ENCODE measurements around the gene PPP1CA.

DNA sequence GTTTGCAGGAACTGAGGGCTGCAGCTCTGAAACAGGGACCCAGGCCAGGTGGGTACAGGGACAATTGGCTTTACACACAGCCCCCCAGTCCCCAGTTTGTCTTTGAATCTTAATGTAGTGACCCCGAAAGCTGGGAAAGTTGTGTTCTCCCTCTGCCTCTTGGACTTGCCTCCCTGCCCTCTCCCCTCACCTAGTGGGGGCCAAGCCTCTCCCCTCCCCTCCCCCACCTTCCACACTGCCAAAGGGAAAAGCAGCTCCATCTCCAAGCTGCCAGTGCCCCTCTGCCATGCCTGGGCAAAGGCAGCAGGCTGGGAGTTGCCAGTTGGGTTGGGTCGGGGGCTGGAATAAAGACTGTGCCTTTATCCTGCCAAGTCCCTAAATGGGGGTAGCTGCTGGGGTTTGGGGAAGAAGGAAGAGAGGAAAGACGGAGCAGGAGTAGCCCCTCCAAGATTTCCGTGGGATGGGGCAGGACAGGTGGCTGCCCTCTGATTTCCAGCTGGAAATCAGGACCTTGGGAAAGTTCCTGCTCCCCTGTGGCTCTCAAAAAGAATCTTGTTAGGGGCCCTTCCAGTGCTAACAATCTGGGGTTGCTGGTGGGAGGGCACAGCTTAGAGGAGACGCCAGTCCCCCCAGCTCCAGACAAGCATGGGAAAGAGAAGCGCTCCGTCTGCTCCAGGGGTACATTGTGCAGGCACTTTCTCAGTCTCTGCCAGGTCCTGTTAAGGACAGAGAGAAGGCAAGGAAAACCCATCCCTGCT is 25.4 kb downstream of the PPP1CA start:
- TF ChIP-seq, protein P1, sequence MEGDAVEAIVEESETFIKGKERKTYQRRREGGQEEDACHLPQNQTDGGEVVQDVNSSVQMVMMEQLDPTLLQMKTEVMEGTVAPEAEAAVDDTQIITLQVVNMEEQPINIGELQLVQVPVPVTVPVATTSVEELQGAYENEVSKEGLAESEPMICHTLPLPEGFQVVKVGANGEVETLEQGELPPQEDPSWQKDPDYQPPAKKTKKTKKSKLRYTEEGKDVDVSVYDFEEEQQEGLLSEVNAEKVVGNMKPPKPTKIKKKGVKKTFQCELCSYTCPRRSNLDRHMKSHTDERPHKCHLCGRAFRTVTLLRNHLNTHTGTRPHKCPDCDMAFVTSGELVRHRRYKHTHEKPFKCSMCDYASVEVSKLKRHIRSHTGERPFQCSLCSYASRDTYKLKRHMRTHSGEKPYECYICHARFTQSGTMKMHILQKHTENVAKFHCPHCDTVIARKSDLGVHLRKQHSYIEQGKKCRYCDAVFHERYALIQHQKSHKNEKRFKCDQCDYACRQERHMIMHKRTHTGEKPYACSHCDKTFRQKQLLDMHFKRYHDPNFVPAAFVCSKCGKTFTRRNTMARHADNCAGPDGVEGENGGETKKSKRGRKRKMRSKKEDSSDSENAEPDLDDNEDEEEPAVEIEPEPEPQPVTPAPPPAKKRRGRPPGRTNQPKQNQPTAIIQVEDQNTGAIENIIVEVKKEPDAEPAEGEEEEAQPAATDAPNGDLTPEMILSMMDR (IDR thresholded peaks at IDR 0.05; ENCODE audit: borderline replicate concordance, extremely low read depth, low read length, poor library complexity, severe bottlenecking): no peak
- TF ChIP-seq EZH2 (IDR thresholded peaks at IDR 0.05; ENCODE audit: borderline replicate concordance, low read depth, low read length, severe bottlenecking): no peak
